Activated T-helper 2 cell treated with anti-CD3 and anti-CD28 coated beads, Interferon-gamma antibody, Interleukin-2, Interleukin-4, amounts not matched to agents 10 μg/mL and 5 μg/mL and 100 μg/mL, durations not matched to agents 14 hours and 24 hours and 36 hours (primary cell): Measurements from ENCODE around the gene CFHR4. TPM values are rescaled to one million over a fixed set of nuclear protein-coding genes. Genes with fewer than 3 reads are reported as not detected.
"Not testable (repeated sequence)": the region's sequence is repeated elsewhere in the genome, so short reads cannot be mapped to it uniquely, and the experiment has no call there.

Experiments
- DNase-seq: peaks from one replicate; pipeline ENCODE4 v3.0.0; 2021; ENCODE audit warnings: low spot score
- H3K27ac Mint-ChIP-seq: one replicate; pipeline ENCODE4 v1.8.0; 2021; ENCODE audit warnings: mixed read lengths
- H3K27me3 Mint-ChIP-seq: one replicate; pipeline ENCODE4 v1.8.0; 2021; ENCODE audit warnings: low read depth, mixed read lengths
- H3K36me3 Mint-ChIP-seq: one replicate; pipeline ENCODE4 v1.8.0; 2021; ENCODE audit warnings: low read depth, mixed read lengths
- H3K4me1 Mint-ChIP-seq: one replicate; pipeline ENCODE4 v1.8.0; 2021; ENCODE audit warnings: low read depth, mixed read lengths
- H3K4me3 Mint-ChIP-seq: one replicate; pipeline ENCODE4 v1.8.0; 2021; ENCODE audit warnings: low read depth, mild to moderate bottlenecking, moderate library complexity, mixed read lengths
- H3K9me3 Mint-ChIP-seq: one replicate; pipeline ENCODE4 v1.8.0; 2021; ENCODE audit warnings: mixed read lengths
- intact Hi-C: fragments of 100-400 bp; cut with micrococcal nuclease; formaldehyde crosslinking; loops from one replicate; pipeline ENCODE4 v1.15.1; 2023
- total RNA-seq: library from RNA; stranded (reverse); gene quantifications from 2 replicates; pipeline ENCODE4 v1.2.3, GENCODE V29; 2022

Gene CFHR4
- total RNA-seq: not detected in 2 replicates

- H3K27me3 Mint-ChIP-seq: no peaks in the 10 kb centered on the region
- no peak within 1 kb of the TSS for H3K4me3 Mint-ChIP-seq
- no peaks in the 10 kb centered on the region for H3K4me1 Mint-ChIP-seq
- no peaks in the 10 kb centered on the region for H3K9me3 Mint-ChIP-seq
- intact Hi-C loops: no loop called here
- H3K36me3 Mint-ChIP-seq: no peaks in the 10 kb centered on the region
- no peak for DNase-seq
- no peak within 1 kb of the TSS for H3K27ac Mint-ChIP-seq
Measured at GRCh38 chr1:196887515-196888239, at the start of gene CFHR4. Gene CFHR4, plus strand, starts transcription at chr1:196888052. Its CDS starts 99 bp downstream, at chr1:196888151.

- H3K4me1 Mint-ChIP-seq, H3K27ac Mint-ChIP-seq, H3K36me3 Mint-ChIP-seq, DNase-seq, H3K4me3 Mint-ChIP-seq, H3K9me3 Mint-ChIP-seq, H3K27me3 Mint-ChIP-seq, intact Hi-C loops: not testable (repeated sequence)
Measured at GRCh38 chr1:196849613-196850492, 38.0 kb upstream of the CFHR4 start.

- Mint-ChIP-seq H3K36me3 (no peaks in the 10 kb centered on the region), H3K4me3 (no peak overlapping the region), H3K4me1 (no peaks in the 10 kb centered on the region), H3K9me3 (no peaks in the 10 kb centered on the region), H3K27me3 (no peaks in the 10 kb centered on the region), H3K27ac (no peak overlapping the region)
- intact Hi-C loops: loop anchor here (5.0 kb wide), 1 partner anchor 109 kb away; no protein-coding TSS in a partner anchor
- no peak for DNase-seq
Measured at GRCh38 chr1:196856053-196856452, 31.8 kb upstream of the CFHR4 start.

GRCh38 chr1:196857188-196857587 lies 30.7 kb upstream of the CFHR4 start:
- Mint-ChIP-seq H3K4me1 (no peaks in the 10 kb centered on the region), H3K27ac (no peak overlapping the region), H3K9me3 (no peaks in the 10 kb centered on the region), H3K36me3 (no peaks in the 10 kb centered on the region), H3K4me3 (no peak overlapping the region), H3K27me3 (no peaks in the 10 kb centered on the region)
- no peak for DNase-seq
- intact Hi-C loops: loop anchor here (5.0 kb wide), 1 partner anchor 110 kb away; no protein-coding TSS in a partner anchor

- H3K27me3 Mint-ChIP-seq: no peaks in the 10 kb centered on the region
- H3K36me3 Mint-ChIP-seq: no peaks in the 10 kb centered on the region
- intact Hi-C loops: loop anchor here (5.0 kb wide), 1 partner anchor 112 kb away; no protein-coding TSS in a partner anchor
- DNase-seq: no peak
- H3K27ac Mint-ChIP-seq: no peak overlapping the region
- H3K4me1 Mint-ChIP-seq: no peaks in the 10 kb centered on the region
- no peaks in the 10 kb centered on the region for H3K9me3 Mint-ChIP-seq
- H3K4me3 Mint-ChIP-seq: no peak overlapping the region
Measured at GRCh38 chr1:196858811-196859210, 29.0 kb upstream of the CFHR4 start.

GRCh38 chr1:196860323-196860884 lies 27.4 kb upstream of the CFHR4 start:
- Mint-ChIP-seq H3K4me3 (no peak overlapping the region), H3K27me3 (no peaks in the 10 kb centered on the region), H3K9me3 (no peaks in the 10 kb centered on the region), H3K27ac (no peak overlapping the region), H3K4me1 (no peaks in the 10 kb centered on the region), H3K36me3 (no peaks in the 10 kb centered on the region)
- intact Hi-C loops: no loop called here
- DNase-seq: no peak

GRCh38 chr1:196861429-196861828 lies 26.4 kb upstream of the CFHR4 start:
- intact Hi-C loops: no loop called here
- H3K4me3 Mint-ChIP-seq: no peak overlapping the region
- H3K9me3 Mint-ChIP-seq: no peaks in the 10 kb centered on the region
- no peaks in the 10 kb centered on the region for H3K4me1 Mint-ChIP-seq
- no peak for DNase-seq
- H3K27me3 Mint-ChIP-seq: no peaks in the 10 kb centered on the region
- H3K36me3 Mint-ChIP-seq: no peaks in the 10 kb centered on the region
- no peak overlapping the region for H3K27ac Mint-ChIP-seq

GRCh38 chr1:196866974-196867373 lies 20.9 kb upstream of the CFHR4 start:
- H3K4me3 Mint-ChIP-seq: no peak overlapping the region
- no peaks in the 10 kb centered on the region for H3K27me3 Mint-ChIP-seq
- no peak overlapping the region for H3K27ac Mint-ChIP-seq
- H3K4me1 Mint-ChIP-seq: no peaks in the 10 kb centered on the region
- H3K9me3 Mint-ChIP-seq: no peaks in the 10 kb centered on the region
- no peak for DNase-seq
- H3K36me3 Mint-ChIP-seq: no peaks in the 10 kb centered on the region
- intact Hi-C loops: no loop called here

- Mint-ChIP-seq H3K4me1 (no peaks in the 10 kb centered on the region), H3K9me3 (no peaks in the 10 kb centered on the region), H3K27me3 (peaks cover 2% of the 10 kb centered on the region), H3K27ac (no peak overlapping the region), H3K4me3 (no peak overlapping the region), H3K36me3 (no peaks in the 10 kb centered on the region)
- DNase-seq: no peak
- intact Hi-C loops: no loop called here
Measured at GRCh38 chr1:196873385-196873784, 14.5 kb upstream of the CFHR4 start.

- H3K27me3 Mint-ChIP-seq: peaks cover 2% of the 10 kb centered on the region
- intact Hi-C loops: no loop called here
- H3K4me3 Mint-ChIP-seq: no peak overlapping the region
- H3K9me3 Mint-ChIP-seq: no peaks in the 10 kb centered on the region
- no peaks in the 10 kb centered on the region for H3K4me1 Mint-ChIP-seq
- DNase-seq: no peak
- no peaks in the 10 kb centered on the region for H3K36me3 Mint-ChIP-seq
- H3K27ac Mint-ChIP-seq: no peak overlapping the region
Measured at GRCh38 chr1:196875935-196876334, 11.9 kb upstream of the CFHR4 start.

- Mint-ChIP-seq H3K36me3 (no peaks in the 10 kb centered on the region), H3K27ac (no peak overlapping the region), H3K4me3 (no peak overlapping the region), H3K4me1 (no peaks in the 10 kb centered on the region), H3K27me3 (peaks cover 2% of the 10 kb centered on the region), H3K9me3 (no peaks in the 10 kb centered on the region)
- DNase-seq: no peak
- intact Hi-C loops: no loop called here
Measured at GRCh38 chr1:196877964-196878363, 9.9 kb upstream of the CFHR4 start.

GRCh38 chr1:196886560-196886959 lies 1.3 kb upstream of the CFHR4 start:
- H3K4me1 Mint-ChIP-seq, intact Hi-C loops, DNase-seq, H3K4me3 Mint-ChIP-seq, H3K9me3 Mint-ChIP-seq, H3K27ac Mint-ChIP-seq, H3K36me3 Mint-ChIP-seq, H3K27me3 Mint-ChIP-seq: not testable (repeated sequence)

- no peak overlapping the region for H3K27ac Mint-ChIP-seq
- H3K36me3 Mint-ChIP-seq: no peaks in the 10 kb centered on the region
- H3K9me3 Mint-ChIP-seq: no peaks in the 10 kb centered on the region
- intact Hi-C loops: no loop called here
- no peaks in the 10 kb centered on the region for H3K4me1 Mint-ChIP-seq
- DNase-seq: no peak
- H3K27me3 Mint-ChIP-seq: no peaks in the 10 kb centered on the region
- H3K4me3 Mint-ChIP-seq: no peak overlapping the region
Measured at GRCh38 chr1:196890668-196891067, 2.8 kb downstream of the CFHR4 start.
